GM12865 (cell line): ENCODE data around the gene MMP28.

ENCODE experiments used
- DNase-seq: peaks from one replicate; pipeline ENCODE4 v3.0.0; 2010; ENCODE audit warnings: low read depth
- H3K4me3 ChIP-seq: 2 replicates; pipeline ENCODE4 v1.5.1; 2011; ENCODE audit warnings: mild to moderate bottlenecking, low read depth, low read length, control low read depth
- CTCF ChIP-seq: IDR thresholded peaks from 2 replicates; pipeline ENCODE4 v1.5.1; 2011; ENCODE audit warnings: low read length, control low read depth, low read depth, inconsistent platforms; ENCODE audit not compliant: insufficient read depth; ENCODE audit errors: missing control alignments

Gene MMP28

GRCh38 chr17:35778641-35779196 is 16.7 kb downstream of the MMP28 start:
- DNase-seq, result no peak
- H3K4me3 ChIP-seq, result no peak overlapping the region
- no peak for TF ChIP-seq CTCF

- no peak for TF ChIP-seq CTCF
- no peak overlapping the region for H3K4me3 ChIP-seq
- DNase-seq, result no peak
Measured at GRCh38 chr17:35775583-35775982, 19.9 kb downstream of the MMP28 start.

GRCh38 chr17:35775039-35775438 is 20.4 kb downstream of the MMP28 start:
- no peak overlapping the region for H3K4me3 ChIP-seq
- DNase-seq, result no peak
- no peak for TF ChIP-seq CTCF

- DNase-seq, result no peak
- H3K4me3 ChIP-seq, result no peak overlapping the region
- no peak for TF ChIP-seq CTCF
Measured at GRCh38 chr17:35774499-35774898, 20.9 kb downstream of the MMP28 start.

- no peak for DNase-seq
- no peak for TF ChIP-seq CTCF
- no peak overlapping the region for H3K4me3 ChIP-seq
Measured at GRCh38 chr17:35773679-35774425, 21.6 kb downstream of the MMP28 start.

GRCh38 chr17:35773129-35773528 is 22.3 kb downstream of the MMP28 start:
- DNase-seq, result no peak
- H3K4me3 ChIP-seq, result no peak overlapping the region
- no peak for TF ChIP-seq CTCF
